Urinary bladder (tissue), 4 donors: ENCODE measurements around the gene TMEM255A. TPM values are rescaled to one million over a fixed set of nuclear protein-coding genes. Genes with fewer than 3 reads are reported as not detected.
A peak's percentile ranks its signal among the peaks of the same experiment; 100 is the strongest.
"Not testable (repeated sequence)": the region's sequence is repeated elsewhere in the genome, so short reads cannot be mapped to it uniquely, and the experiment has no call there.

Source experiments
- DNase-seq: peaks from one replicate; pipeline ENCODE4 v3.0.0-alpha.2; 2015; ENCODE audit errors: extremely low spot score
- H3K27ac ChIP-seq: one replicate; pipeline ENCODE4 v1.5.1; 2013; ENCODE audit warnings: low read depth, mild to moderate bottlenecking, moderate library complexity
- H3K36me3 ChIP-seq: one replicate; pipeline ENCODE4 v1.6.1; 2013; ENCODE audit warnings: mild to moderate bottlenecking, moderate library complexity; ENCODE audit not compliant: insufficient read depth
- H3K4me1 ChIP-seq: one replicate; pipeline ENCODE4 v1.6.1; 2013; ENCODE audit warnings: mild to moderate bottlenecking, moderate library complexity; ENCODE audit not compliant: insufficient read depth
- H3K4me3 ChIP-seq: one replicate; pipeline ENCODE4 v1.5.1; 2013; ENCODE audit warnings: low read depth, low read length
- WGBS: extraction: QIAGEN DNeasy Blood & Tissue Kit; methylation state at CpG from one replicate; pipeline ENCODE4 v1.1.7; 2013; 5-methylcytosine and 5-hydroxymethylcytosine counted together
- polyA plus RNA-seq: library from polyadenylated mRNA; stranded (reverse); fragments of 200-250 nt; gene quantifications from one replicate; pipeline ENCODE4 v1.2.3, GENCODE V29; 2013
- total RNA-seq: library from RNA; depleted of rRNA; stranded (reverse); fragments of >200 nt; gene quantifications from one replicate; pipeline ENCODE4 v1.2.3, GENCODE V29; 2014
- donor health status: healthy with polysubstance abuse.
- donor health status: healthy.

TMEM255A gene
- 1.3 TPM for total RNA-seq
- 3.2 TPM for polyA plus RNA-seq

DNA sequence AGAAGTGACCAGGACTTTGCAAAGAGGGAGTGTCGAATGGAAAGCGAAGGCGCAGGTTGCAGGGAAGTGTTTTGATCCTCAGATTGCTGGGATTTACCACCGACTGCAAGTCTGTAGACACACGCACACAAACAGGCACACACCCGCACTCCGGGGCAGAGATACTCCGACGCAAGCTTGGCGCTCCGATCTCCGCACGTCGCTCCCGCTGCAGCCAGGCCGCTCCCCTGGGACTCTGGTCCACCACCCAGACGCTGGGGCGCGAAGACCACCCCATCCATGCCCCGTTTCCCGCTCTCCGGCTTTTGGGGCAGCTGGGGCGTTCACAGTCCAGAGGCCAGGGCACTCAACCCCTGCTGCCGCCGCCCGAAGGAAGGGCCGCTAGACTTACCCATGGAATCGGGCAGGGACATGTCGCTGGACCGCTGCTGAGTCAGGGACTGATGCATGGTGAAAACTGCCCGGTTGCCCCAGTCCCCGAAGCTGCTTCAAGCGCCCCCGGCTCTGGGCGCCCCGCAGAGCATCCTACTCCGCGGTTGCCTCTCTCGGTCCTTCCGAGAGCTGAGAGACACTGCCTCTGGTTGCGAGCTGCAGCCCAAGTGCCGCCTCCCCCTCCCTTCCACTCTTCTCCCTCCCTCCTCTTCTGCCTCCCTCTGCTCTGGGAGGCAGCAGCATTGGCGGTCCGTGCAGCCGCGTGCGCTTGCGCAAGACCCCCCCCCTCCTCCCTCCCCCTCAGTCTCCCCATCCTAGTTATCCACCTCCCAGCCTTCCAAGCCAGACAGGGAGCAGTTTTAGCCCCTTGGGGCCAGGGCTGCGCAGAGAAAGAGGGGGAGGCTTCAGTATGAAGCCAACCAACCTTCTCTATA is at the start of gene TMEM255A:
Gene TMEM255A (minus strand): TSS at position 601 of the 866 bp plus-strand sequence. CDS start 152 bp downstream, at position 449.
- H3K36me3 ChIP-seq: no peaks in the 10 kb centered on the region
- no peak within 1 kb of the TSS for H3K27ac ChIP-seq
- peak within 1 kb of the TSS; percentile 20 for H3K4me3 ChIP-seq
- under 1% methylated on average over 49 of the region's 49 CpGs for WGBS
- DNase-seq: no peak
- H3K4me1 ChIP-seq: no peaks in the 10 kb centered on the region

DNA sequence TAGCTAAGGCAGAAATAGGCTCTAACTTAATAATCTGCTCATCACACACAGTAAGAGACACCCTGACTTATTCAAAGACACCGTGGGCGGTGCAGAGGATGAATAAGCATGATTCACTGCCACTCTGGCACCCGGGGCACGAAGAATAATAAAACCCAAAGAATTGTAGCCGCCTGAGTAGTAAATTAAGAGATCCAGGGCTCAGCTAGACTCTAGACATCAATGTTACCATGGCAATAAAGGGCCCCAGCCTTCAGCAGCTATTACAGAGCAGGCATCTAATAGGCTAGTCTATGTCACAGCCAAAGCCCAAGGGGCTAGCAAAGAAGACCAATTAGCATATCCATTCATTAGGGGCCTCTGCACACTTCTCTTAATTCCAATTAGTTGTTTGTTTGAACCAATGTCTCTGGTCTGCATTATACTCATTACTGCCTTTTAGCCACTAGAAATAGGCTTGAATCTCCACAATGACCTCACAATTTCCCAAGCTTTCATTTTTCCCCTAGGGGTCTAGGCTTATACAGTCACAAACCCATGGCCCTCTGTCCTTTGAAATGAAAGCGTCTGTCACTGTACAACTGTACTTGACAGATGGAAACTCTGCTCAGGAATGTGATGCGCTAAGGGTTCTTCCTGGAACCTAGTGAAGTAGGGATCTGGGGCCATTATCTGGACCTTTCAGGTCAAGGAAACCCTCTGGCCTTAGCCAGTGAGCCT is 47.6 kb upstream of the TMEM255A start:
- WGBS: 68% methylated on average over 7 of the region's 7 CpGs
- no peak overlapping the region for H3K27ac ChIP-seq
- no peak for DNase-seq
- no peaks in the 10 kb centered on the region for H3K36me3 ChIP-seq
- H3K4me3 ChIP-seq: no peak overlapping the region
- no peaks in the 10 kb centered on the region for H3K4me1 ChIP-seq

DNA sequence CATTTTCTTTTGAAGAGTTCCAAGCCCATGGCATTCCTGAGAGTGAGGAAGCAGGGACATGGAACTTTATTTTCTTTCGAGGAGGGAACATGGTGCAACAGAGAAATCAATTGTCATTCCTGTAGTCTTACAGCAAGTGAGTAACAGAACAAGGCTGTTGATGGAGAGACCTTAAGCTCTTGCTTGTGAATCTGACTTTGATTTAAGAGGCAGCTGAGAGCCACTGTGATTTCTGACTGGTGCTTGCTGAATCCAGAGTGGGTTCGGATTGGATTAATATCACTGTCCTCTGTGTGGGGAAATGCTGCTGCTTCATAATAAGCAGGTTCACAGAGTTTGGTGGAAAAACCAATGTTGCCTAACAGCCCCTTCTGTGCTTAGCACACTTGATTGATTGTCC is 45.9 kb upstream of the TMEM255A start:
- H3K4me1 ChIP-seq: no peaks in the 10 kb centered on the region
- DNase-seq: no peak
- no peak overlapping the region for H3K4me3 ChIP-seq
- no peak overlapping the region for H3K27ac ChIP-seq
- no peaks in the 10 kb centered on the region for H3K36me3 ChIP-seq
- WGBS: 71% methylated on average over 2 of the region's 2 CpGs

DNA sequence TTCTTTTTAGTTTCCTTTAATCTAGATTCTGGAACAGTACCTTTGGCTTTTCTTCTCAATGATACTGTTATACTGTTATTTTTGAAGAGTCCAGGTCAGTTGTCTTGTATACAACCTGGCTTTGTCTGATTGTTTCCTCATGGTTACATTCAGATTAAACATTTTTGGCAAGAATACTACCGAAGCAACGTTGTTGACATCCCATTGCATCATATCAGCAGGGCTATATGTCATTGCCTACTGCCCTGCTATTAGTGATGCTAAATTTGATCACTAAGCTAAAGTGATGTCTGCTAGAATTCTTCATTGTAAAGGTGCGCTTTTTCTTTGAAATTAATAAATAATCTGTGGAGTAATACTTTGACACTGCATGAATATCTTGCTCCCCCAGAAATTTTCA is 44.8 kb upstream of the TMEM255A start:
- H3K4me1 ChIP-seq: no peaks in the 10 kb centered on the region
- no peak for DNase-seq
- H3K36me3 ChIP-seq: no peaks in the 10 kb centered on the region
- no peak overlapping the region for H3K27ac ChIP-seq
- H3K4me3 ChIP-seq: no peak overlapping the region
- WGBS: 76% methylated on average over 3 of the region's 3 CpGs

DNA sequence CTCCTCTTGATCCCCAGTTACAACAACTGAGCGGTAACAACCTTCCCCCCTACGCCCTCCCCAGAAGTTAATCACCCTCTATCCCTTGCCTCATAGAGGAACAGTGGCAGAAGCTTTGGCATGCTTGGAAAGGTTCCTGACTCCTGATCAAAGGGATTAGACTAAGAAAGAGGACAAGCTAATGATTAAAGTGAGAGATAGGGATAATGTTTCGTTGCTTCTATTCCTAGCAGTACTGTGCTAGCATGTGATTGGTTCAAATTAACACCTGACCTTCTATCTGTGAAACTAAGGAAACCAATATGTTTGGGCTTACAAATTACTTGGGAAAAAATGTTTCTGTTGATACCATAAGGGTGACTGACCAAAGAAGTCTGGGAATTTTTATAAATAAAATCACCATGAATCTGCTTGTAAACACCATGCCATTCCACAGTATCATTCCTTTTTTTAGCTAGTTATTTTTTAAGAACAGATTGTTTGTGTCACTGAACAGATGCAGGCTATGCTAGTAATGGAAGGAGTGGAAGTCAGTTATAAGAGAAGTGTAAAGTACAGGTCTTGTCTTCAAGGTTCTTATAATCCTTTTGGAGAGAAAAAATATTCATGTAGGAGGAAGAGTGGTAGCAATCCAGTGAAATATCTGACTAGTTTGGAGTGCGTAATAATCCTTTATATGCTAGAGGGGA is 39.3 kb upstream of the TMEM255A start:
- no peak overlapping the region for H3K27ac ChIP-seq
- no peak for DNase-seq
- H3K4me1 ChIP-seq: no peaks in the 10 kb centered on the region
- no peak overlapping the region for H3K4me3 ChIP-seq
- WGBS: 68% methylated on average over 4 of the region's 4 CpGs
- no peaks in the 10 kb centered on the region for H3K36me3 ChIP-seq

DNA sequence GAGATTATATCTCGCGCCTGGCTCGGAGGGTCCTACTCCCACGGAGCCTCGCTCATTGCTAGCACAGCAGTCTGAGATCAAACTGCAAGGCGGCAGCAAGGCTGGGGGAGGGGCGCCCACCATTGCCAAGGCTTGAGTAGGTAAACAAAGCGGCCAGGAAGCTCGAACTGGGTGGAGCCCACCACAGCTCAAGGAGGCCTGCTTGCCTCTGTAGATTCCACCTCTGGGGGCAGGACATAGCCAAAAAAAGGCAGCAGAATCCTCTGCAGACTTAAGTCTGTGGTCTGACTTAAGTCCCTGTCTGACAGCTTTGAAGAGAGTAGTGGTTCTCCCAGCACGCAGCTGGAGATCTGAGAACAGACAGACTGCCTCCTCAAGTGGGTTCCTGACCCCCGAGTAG is 33.3 kb upstream of the TMEM255A start:
- H3K36me3 ChIP-seq, H3K4me1 ChIP-seq, H3K4me3 ChIP-seq, DNase-seq, H3K27ac ChIP-seq: not testable (repeated sequence)
- WGBS: 85% methylated on average over 11 of the region's 11 CpGs

DNA sequence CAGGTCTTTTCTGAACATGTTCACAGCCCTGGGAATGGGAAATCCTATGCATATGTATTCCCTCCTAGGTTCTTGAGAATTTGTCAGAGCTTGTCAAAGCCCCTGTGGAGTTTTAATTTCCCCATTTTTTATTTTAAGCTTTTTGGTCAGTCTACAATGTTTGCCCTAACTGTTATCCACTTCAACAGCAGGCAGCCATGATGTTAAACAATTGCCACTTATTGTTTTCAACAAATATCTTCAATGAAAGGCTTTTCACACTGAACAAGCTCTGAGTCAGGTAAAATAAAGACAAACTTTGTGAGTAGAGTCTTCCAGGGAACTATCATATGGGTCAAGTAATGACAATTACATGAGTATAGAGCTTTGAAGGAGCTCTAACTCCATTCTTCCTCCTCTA is 25.6 kb upstream of the TMEM255A start:
- H3K4me1 ChIP-seq: no peaks in the 10 kb centered on the region
- no peak for DNase-seq

DNA sequence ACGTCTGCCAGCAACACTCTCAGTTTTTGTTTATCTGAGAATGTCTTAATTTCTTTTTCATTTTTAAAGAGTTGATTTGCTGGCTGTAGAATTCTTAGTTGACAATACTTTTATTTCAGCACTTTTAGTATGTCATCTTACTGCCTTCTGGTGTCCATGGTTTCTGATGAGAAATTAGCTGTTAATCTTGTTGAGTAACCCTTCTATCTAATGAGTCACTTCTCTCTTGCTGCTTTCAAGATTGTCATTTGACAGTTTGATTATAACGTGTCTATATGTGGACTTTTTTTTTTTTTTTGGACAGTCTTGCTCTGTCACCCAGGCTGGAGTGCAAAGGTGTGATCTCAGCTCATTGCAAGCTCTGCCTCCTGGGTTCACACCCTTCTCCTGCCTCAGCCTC is 24.0 kb upstream of the TMEM255A start:
- DNase-seq: no peak
- no peak overlapping the region for H3K4me3 ChIP-seq
- H3K27ac ChIP-seq: no peak overlapping the region
- H3K36me3 ChIP-seq: no peaks in the 10 kb centered on the region
- 71% methylated on average over 2 of the region's 2 CpGs for WGBS
- H3K4me1 ChIP-seq: no peaks in the 10 kb centered on the region

More for the DNA sequence above, 25.6 kb upstream of the TMEM255A start:
- Histone ChIP-seq H3K27ac (no peak overlapping the region), H3K4me3 (no peak overlapping the region), H3K36me3 (no peaks in the 10 kb centered on the region)

DNA sequence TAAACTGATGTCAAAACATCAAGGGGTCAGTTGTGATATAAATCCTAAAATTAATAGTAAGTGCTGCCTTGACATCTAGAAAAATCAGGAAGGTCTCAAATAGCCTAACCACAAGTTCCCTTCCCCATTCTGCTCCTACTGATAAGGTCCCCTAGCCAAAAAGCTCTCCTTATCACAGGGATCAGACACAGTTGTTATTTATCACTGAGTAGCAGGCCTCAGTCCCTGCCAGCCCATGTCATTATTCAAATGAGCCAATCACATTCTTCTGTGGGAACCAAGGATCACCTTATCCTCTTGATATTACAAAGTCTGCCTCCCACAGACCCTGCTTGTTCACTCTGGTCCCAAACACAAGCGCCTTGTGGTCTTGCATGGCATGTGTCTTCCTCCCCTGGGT is 23.3 kb upstream of the TMEM255A start:
- H3K4me1 ChIP-seq: no peaks in the 10 kb centered on the region
- DNase-seq: no peak
- no peak overlapping the region for H3K27ac ChIP-seq
- no peaks in the 10 kb centered on the region for H3K36me3 ChIP-seq
- 76% methylated on average over 1 of the region's 1 CpG for WGBS
- H3K4me3 ChIP-seq: no peak overlapping the region

DNA sequence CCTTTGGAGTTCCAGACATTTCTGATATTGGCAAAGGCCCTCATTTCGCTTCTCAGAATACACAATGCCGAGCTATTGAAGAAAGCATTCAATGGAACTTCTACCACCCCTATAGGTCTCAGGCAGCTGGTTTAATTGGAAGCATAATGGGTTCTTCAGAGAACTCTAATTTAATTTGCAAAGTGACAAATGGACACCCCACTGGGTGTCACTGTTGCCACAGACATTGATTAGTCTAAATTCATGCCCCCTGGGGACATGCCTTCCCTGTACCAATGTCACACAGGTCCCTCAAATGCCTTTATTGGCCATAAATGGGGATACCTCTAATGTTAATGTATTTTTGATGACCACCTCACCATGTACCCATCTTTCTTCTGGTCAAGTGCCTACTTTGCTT is 22.9 kb upstream of the TMEM255A start:
- 25% methylated on average over 2 of the region's 2 CpGs for WGBS
- no peaks in the 10 kb centered on the region for H3K4me1 ChIP-seq
- H3K4me3 ChIP-seq: no peak overlapping the region
- no peak overlapping the region for H3K27ac ChIP-seq
- no peaks in the 10 kb centered on the region for H3K36me3 ChIP-seq
- no peak for DNase-seq

DNA sequence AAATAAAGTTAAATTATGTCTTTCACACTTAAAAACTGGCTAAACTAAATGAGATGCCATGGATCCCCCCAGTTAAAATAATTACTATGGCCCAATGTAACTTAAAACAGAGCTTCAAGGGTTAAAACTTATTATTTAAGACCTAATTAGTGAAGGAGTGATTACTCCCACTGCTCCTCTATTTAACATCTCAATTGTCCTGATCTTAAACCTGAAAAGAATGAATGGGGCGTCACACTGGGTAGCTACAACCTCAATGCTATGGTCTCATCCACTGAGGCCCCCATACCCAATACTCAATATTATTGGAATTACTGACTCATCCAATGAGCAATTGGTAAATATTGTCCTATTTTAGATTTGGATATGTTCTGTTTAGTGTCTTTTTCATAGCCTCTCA is 21.1 kb upstream of the TMEM255A start:
- Histone ChIP-seq H3K36me3 (no peaks in the 10 kb centered on the region), H3K4me1 (no peaks in the 10 kb centered on the region), H3K4me3 (no peak overlapping the region), H3K27ac (no peak overlapping the region)
- WGBS: 78% methylated on average over 1 of the region's 1 CpG
- no peak for DNase-seq

DNA sequence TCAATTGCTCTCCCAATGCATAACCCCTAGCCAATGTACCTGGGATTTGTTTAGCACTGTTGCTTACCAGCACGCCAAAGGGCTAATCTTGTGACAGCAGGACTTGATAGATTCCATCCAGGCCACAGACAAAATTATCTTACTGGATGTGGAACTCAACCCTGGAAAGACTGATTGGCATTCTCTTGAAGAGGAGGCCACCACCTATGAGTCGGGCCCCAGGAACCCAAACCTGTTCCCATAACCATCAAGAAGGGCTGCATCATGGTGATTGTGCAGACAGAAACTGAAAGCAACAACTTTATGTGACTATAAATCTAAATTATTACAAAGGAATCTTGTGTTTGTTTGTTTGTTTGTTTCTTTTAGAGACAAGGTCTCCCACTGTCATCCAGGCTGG is 19.9 kb upstream of the TMEM255A start:
- no peaks in the 10 kb centered on the region for H3K4me1 ChIP-seq
- DNase-seq: no peak
- no peak overlapping the region for H3K4me3 ChIP-seq
- H3K36me3 ChIP-seq: no peaks in the 10 kb centered on the region
- 85% methylated on average over 2 of the region's 2 CpGs for WGBS
- H3K27ac ChIP-seq: no peak overlapping the region

DNA sequence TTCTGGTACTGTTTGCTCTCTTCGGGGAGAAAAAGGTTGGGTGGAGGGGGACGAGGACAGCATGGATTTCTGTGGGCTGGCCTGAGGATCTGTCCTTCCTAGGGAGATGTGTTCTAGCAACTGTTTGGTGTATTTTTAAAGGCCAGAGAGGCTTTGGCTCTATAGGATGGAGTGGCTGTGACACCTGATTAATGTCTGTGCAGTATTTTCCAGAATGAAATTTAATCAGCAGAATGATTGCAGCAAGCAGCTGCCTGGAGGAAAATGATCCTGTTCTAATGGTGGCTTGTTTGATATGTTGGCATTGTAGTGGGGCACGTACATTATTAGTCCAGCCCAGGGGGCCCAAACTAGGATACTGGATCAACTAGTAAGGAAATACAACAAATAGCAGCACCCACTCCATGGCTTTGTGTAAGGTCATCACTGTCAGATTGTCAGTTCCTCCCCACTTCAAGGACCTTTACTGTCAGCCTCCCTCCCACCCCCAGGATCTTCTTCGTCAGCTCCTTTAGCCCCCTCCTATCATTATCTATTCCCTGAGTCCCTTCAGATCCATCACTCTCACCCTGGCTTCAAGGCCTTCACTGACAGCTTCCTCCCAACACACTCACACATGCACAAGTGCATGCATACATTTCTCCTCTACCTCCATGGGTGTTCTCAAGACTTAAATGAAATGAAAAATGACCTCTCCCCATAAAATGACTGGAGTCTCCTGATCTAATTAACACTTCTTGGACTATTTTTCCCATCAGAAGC is 10.4 kb upstream of the TMEM255A start:
- H3K4me1 ChIP-seq: no peaks in the 10 kb centered on the region
- no peak overlapping the region for H3K27ac ChIP-seq
- DNase-seq: no peak
- no peaks in the 10 kb centered on the region for H3K36me3 ChIP-seq
- no peak overlapping the region for H3K4me3 ChIP-seq
- 68% methylated on average over 4 of the region's 4 CpGs for WGBS
